Cerebellar cortex (tissue), 1 donor: ENCODE results near the gene DTNB.
"Not testable (repeated sequence)": the region's sequence is repeated elsewhere in the genome, so short reads cannot be mapped to it uniquely, and the experiment has no call there.

ENCODE experiments used
- DNase-seq: peaks from one replicate; pipeline ENCODE4 v3.0.0-alpha.2; 2015; ENCODE audit warnings: low spot score

DTNB gene

GRCh38 chr2:25544445-25544844 is 128.9 kb downstream of the DTNB start:
- DNase-seq: no peak

GRCh38 chr2:25543939-25544338 is 129.4 kb downstream of the DTNB start:
- no peak for DNase-seq

- no peak for DNase-seq
These were observed 132.0 kb downstream of the DTNB start for GRCh38 chr2:25541378-25541777.

- no peak for DNase-seq
These were observed 134.2 kb downstream of the DTNB start for GRCh38 chr2:25539136-25539535.

- DNase-seq: no peak
These were observed 135.9 kb downstream of the DTNB start for GRCh38 chr2:25537526-25537925.

GRCh38 chr2:25535411-25536289 is 137.7 kb downstream of the DTNB start:
- DNase-seq: not testable (repeated sequence)

DNA sequence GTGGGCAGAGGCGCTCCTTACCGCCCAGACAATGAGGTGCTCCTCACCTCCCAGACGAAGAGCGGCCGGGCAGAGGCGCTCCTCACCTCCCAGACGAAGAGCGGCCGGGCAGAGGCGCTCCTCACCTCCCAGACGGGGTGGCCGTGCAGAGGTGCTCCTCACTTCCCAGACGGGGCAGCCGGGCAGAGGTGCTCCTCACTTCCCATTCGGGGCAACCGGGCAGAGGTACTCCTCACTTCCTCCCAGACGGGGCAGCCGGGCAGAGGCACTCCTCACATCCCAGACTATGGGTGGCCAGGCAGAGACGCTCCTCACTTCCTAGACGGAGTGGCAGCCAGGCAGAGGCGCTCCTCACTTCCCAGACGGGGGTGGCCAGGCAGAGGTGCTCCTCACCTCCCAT is 138.4 kb downstream of the DTNB start:
- DNase-seq: not testable (repeated sequence)

- DNase-seq: no peak
These were observed 138.9 kb downstream of the DTNB start for GRCh38 chr2:25534455-25534854.

- DNase-seq: not testable (repeated sequence)
These were observed 139.6 kb downstream of the DTNB start for GRCh38 chr2:25533771-25534170.

DNA sequence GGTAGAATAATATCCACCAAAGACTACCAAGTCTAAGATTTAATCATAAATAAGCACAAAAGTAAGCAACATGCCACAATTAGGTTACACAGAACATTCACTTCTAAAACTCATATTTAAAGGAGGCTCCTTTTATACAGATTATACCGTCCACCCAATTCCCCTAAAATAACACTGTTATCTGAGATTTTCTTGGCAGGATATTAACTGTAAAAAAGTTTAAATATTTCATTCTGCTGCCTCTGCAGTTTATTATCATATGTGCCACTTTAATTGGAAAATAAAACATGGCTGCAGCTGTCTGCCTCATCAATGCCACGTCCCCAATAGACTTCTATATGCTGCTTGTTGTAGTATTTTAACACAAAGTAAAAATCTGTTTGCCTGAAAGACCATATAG is 140.9 kb downstream of the DTNB start:
- no peak for DNase-seq

GRCh38 chr2:25529034-25529433 is 144.3 kb downstream of the DTNB start:
- no peak for DNase-seq

DNA sequence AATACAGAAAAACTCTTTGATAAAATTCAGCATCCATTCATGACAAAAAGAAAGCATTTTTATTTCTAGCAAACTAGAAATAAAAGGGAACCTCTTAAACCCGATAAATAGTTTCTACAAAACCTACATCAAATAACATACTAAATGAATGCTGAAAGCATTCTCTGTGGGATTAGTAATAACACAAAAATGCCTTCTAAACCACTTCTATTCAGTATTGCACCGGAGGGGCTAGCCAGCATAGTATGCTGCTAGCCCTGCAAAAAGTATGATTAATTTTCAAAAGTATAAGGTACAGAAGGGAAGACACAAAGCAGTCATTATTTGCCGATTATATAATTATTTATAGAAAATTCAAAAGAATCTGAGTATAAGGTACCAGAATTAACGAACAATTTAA is 145.2 kb downstream of the DTNB start:
- DNase-seq: no peak

DNA sequence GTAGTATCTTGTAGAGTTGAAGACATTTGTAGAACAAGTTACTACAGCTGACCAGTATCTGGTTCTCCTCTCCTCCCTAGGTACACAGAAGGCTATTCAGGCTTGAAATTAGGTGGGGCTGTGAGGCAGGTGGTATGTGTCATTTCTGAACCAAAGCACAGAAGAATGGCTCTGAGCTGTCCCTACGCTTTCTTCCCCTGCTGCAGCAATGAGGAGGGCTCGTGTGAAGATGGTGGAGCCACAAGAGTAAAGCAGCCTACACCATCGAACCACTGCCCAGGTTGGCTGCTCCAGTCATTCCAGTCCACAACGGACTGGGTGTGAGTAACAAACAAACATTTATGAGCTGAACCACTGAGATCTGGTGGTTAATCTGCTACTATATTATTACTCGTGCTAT is 148.9 kb downstream of the DTNB start:
- no peak for DNase-seq

DNA sequence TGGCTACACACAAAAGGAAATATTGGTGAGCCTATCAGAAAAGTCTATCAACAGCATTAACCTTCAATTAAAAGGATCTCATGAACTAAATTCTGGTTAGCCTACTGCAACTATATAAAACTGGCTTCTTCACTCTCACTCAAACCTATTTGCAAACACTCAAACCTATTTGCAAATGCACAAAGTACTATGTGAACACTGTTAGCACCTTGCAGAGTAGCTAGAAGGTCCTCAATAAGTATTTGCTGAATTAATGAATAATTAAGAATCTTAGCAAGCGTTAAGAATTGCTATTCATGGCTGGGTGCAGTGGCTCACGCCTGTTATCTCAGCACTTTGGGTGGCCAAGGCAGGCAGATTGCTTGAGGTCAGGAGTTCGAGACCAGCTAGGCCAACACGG is 150.3 kb downstream of the DTNB start:
- no peak for DNase-seq

GRCh38 chr2:25521665-25522387 is 151.6 kb downstream of the DTNB start:
- DNase-seq: peak; percentile 83

- no peak for DNase-seq
These were observed 152.3 kb downstream of the DTNB start for GRCh38 chr2:25521126-25521525.

DNA sequence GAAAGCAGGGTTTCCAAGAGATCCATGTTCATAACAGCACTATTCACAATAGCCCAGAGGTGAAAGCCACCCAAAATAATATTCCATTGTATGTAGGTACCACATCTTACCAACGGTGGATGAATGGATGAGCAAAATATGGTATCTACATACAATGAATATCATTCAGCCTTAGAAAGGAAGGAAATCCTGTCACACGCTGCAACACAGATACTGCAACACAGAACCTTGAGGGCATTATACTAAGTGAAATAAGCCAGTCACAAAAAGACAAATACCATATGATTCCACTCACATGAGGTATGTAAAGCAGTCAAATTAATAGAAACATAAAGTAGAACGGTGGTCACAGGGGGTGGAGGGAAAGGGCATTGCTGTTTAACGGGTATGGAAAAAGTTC is 155.7 kb downstream of the DTNB start:
- DNase-seq: no peak

GRCh38 chr2:25514043-25514637 is 159.2 kb downstream of the DTNB start:
- no peak for DNase-seq

DNA sequence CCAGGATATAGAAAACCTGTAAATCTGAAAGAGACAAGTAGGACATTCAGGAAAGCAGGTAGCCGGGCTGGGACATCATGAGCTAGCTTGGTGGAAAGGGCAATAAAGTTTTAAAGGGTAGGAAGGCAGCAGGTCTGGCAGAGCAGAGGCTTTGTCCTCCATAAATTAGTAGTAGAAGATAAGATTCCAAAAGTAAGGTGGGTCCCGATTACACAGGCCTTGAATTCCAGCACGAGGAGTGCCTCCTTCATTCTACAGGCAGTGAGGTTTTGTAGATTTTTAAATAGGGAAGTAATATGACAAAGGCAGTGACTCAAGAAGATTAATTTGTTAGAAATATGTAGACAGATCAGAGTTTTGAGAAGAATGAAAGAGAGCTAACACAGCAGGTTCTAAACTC is 160.7 kb downstream of the DTNB start:
- no peak for DNase-seq

- no peak for DNase-seq
These were observed 167.2 kb downstream of the DTNB start for GRCh38 chr2:25506226-25506625.

- DNase-seq: no peak
These were observed 167.8 kb downstream of the DTNB start for GRCh38 chr2:25505622-25506021.

- DNase-seq: no peak
These were observed 168.2 kb downstream of the DTNB start for GRCh38 chr2:25505182-25505581.

DNA sequence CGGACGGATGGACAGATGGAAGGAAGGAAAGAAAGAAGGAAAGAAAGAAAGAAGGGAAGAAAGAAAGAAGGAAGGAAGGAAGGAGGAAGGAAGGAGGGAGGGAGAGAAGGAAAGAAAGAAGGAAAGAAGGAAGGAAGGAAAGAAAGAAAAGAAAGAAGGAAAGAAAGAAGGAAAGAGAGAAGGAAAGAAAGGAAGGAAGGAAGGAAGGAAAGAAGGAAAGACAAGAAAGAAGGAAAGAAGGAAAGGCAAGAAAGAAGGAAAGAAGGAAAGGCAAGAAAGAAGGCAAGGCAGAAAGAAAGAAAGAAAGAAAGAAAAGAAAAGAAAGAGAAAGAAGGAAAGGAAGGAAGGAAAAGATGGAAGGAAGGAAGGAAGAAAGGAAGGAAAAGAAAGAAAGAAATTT is 169.1 kb downstream of the DTNB start:
- no peak for DNase-seq
